Measurements from ENCODE around the gene CACNA1G. TPM values are rescaled to one million over a fixed set of nuclear protein-coding genes. Genes with fewer than 3 reads are reported as not detected.

CACNA1G gene
- total RNA-seq: 0.07 TPM in 1 of 2 replicates, not detected in the other

DNA sequence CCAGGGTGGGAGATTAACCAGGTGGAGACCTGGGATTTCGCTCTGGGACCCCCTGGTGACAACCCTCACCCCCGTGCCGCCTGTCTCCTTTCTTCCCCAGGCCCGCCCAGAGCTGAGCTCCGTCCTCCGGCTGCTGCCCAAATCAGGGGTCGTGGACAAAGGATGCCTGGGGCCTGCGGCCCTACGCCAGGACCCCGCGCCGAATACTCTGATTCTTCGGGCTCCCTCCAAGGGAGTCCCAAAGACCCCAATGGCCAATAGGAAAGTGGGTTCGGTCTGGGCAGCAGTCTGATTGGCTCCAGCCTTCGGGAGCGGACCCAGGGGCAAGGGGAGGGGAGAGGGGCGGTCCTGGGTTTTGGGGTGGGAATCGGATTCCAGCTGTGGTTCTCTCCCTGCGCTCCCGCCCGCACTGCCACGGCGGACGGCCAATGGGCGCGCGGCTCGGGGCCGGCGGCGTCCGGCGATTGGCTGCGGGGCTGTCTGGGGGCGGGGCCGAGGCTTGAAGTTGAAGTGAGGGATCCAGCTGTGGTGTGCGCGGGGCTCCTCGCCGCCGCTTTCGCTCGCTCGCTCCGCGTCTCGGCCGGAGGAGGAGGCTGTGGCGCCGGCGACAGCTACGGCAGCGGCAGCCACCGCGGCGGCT is at the start of gene CACNA1G:
Gene CACNA1G, plus strand, starts transcription at position 531 of the 640 bp plus-strand sequence. CDS start 745 bp downstream, outside the sequence.
- H3K27me3 Mint-ChIP-seq: peaks cover 63% of the 10 kb centered on the region
- H3K4me1 Mint-ChIP-seq: peaks cover 14% of the 10 kb centered on the region
- intact Hi-C loops (cut with micrococcal nuclease): loop anchor here (2.0 to 5.0 kb wide), 2 partner anchors 14 to 307 kb away; partner anchors contain the start of genes SPATA20 and TOB1

DNA sequence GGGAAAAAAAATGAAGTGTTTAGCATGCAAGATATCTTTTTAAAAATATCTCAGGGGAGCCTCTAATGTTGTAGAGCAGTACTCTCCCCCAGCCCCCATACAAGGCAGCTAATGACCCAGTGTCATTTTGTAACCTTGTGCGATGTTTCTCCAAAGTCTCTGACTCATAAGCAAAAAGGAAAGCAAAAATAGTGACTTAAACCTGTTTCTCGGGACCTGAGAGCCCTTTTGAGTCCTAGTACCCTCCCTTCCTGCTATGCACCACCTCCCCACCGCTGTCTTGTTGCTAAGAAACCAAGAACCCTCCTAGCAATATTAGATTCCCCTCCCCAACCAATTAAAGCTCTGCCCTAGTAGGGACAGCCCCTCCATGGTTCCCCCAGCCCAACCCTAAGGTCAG is 49.5 kb upstream of the CACNA1G start:
- H3K27ac Mint-ChIP-seq: peak overlapping the region; percentile 87
- peak; percentile 91 for DNase-seq
- peak overlapping the region; percentile 46 for H3K4me3 Mint-ChIP-seq
- H3K9me3 Mint-ChIP-seq: no peaks in the 10 kb centered on the region
- intact Hi-C loops (cut with micrococcal nuclease): loop anchor here (2.0 kb wide), 1 partner anchor 32 kb away; no protein-coding TSS in a partner anchor
- H3K4me1 Mint-ChIP-seq: peaks cover 34% of the 10 kb centered on the region
- no peaks in the 10 kb centered on the region for H3K27me3 Mint-ChIP-seq
- H3K36me3 Mint-ChIP-seq (ENCODE audit: low read depth): no peaks in the 10 kb centered on the region

More for the DNA sequence above, at the start of gene CACNA1G:
- Mint-ChIP-seq H3K36me3 (ENCODE audit: low read depth) (no peaks in the 10 kb centered on the region), H3K27ac (no peak within 1 kb of the TSS), H3K4me3 (peak within 1 kb of the TSS; percentile 80), H3K9me3 (no peaks in the 10 kb centered on the region)
- peak; percentile 97 for DNase-seq

DNA sequence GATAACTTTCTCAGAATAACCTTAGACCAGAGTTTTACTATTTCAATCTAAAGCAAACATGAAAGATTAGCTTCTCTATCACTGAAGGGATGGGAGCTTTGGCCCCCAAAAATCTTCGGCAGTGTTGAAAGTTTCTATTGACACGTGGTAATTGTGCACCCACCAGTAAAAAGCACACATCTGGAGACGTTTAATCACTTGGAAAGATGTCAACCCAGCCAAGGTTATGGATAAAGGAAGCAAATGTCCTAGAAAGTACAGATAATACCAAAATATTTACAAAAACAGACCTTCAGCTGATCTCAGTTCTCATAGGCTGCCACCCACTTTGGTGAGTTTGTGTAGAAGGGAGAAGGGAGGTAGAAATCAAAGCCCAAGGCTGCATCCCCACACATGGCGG is 47.0 kb upstream of the CACNA1G start:
- Mint-ChIP-seq H3K36me3 (ENCODE audit: low read depth) (no peaks in the 10 kb centered on the region), H3K4me1 (peaks cover 35% of the 10 kb centered on the region), H3K4me3 (no peak overlapping the region), H3K9me3 (no peaks in the 10 kb centered on the region), H3K27ac (no peak overlapping the region), H3K27me3 (no peaks in the 10 kb centered on the region)
- intact Hi-C loops (cut with micrococcal nuclease): no loop called here
- DNase-seq: no peak

DNA sequence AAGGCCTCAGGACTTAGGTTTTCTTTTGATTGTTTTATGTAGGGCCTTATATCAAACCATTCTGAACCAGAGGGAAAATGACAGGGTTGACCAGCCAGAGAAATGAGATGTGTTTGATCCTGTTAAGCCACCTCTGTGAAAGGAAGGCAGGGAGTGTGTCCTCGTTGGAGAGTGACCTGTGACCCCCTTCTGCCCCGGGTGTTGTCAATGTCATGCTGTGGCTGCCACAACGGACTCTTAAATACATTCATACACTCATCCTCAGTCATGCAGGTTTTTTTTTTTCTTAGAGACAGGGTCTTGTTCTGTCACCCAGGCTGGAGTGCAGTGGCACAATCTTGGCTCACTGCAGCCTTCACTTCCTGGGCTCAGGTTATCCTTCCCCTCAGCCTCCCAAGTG is 46.1 kb upstream of the CACNA1G start:
- H3K27me3 Mint-ChIP-seq: no peaks in the 10 kb centered on the region

DNA sequence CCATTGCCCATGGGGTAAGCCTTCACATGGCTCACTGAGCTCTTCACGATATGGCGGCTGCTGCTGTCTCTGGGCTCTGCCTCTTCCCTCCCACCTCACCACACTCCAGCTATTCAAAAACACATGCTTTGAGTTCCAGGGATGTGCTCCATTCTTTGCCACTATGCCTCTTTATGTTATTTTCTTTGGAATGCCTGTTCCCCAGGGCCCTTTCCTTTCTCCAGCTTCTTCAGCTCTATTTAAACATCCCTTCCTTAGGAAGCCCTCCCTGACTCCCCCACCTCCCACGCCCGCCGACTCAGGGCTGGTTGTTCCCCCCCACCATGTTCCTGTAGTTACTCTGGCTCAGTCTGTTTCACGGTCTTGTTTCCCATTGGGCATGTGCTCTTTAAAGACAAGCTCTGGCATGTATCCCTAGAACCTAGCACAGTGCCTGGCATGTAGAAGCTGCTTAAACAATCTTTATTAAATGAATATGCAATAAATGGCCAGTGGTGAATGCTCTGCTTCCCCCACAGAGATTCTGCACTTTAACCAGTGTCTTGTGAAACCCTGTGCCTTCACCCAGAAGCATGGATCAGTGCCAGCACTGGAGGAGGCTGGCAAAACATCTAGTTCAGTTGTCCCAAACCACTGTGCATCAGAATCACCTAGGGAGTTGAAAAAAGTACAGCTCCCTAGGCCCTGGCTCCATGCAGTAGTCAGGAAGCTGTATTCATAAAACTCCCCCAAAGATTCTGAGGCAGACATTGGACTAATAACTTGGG is 45.4 kb upstream of the CACNA1G start:
- intact Hi-C loops (cut with micrococcal nuclease): no loop called here
- Mint-ChIP-seq H3K36me3 (ENCODE audit: low read depth) (no peaks in the 10 kb centered on the region), H3K9me3 (no peaks in the 10 kb centered on the region), H3K4me1 (peaks cover 22% of the 10 kb centered on the region), H3K27me3 (no peaks in the 10 kb centered on the region), H3K4me3 (no peak overlapping the region), H3K27ac (no peak overlapping the region)
- DNase-seq: no peak

More for the DNA sequence above, 46.1 kb upstream of the CACNA1G start:
- Mint-ChIP-seq H3K9me3 (no peaks in the 10 kb centered on the region), H3K4me3 (no peak overlapping the region), H3K36me3 (ENCODE audit: low read depth) (no peaks in the 10 kb centered on the region), H3K4me1 (peaks cover 27% of the 10 kb centered on the region), H3K27ac (no peak overlapping the region)
- intact Hi-C loops (cut with micrococcal nuclease): no loop called here
- DNase-seq: no peak

DNA sequence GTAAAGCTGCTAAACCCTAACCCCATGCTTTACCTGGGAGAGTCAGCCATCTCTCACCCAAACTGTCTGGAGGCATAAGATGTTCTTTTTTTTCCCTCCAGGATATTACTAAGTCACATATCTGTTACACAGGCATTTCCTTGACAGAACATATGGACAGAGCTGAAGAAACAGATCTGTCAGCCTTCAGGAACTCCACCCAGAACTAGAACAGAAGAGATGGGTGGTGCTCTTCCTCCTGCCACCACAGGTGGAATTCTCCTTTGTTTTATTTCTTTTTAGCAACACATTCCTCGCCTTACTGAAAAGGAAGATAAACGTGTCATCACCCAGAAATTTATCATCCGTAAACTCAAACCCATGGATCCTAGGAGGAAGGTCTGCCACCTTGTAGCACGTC is 43.5 kb upstream of the CACNA1G start:
- DNase-seq: no peak
- H3K27ac Mint-ChIP-seq: no peak overlapping the region
- no peaks in the 10 kb centered on the region for H3K27me3 Mint-ChIP-seq
- no peaks in the 10 kb centered on the region for H3K9me3 Mint-ChIP-seq
- H3K4me3 Mint-ChIP-seq: no peak overlapping the region
- H3K4me1 Mint-ChIP-seq: peaks cover 11% of the 10 kb centered on the region
- no peaks in the 10 kb centered on the region for H3K36me3 Mint-ChIP-seq (ENCODE audit: low read depth)
- intact Hi-C loops (cut with micrococcal nuclease): no loop called here

DNA sequence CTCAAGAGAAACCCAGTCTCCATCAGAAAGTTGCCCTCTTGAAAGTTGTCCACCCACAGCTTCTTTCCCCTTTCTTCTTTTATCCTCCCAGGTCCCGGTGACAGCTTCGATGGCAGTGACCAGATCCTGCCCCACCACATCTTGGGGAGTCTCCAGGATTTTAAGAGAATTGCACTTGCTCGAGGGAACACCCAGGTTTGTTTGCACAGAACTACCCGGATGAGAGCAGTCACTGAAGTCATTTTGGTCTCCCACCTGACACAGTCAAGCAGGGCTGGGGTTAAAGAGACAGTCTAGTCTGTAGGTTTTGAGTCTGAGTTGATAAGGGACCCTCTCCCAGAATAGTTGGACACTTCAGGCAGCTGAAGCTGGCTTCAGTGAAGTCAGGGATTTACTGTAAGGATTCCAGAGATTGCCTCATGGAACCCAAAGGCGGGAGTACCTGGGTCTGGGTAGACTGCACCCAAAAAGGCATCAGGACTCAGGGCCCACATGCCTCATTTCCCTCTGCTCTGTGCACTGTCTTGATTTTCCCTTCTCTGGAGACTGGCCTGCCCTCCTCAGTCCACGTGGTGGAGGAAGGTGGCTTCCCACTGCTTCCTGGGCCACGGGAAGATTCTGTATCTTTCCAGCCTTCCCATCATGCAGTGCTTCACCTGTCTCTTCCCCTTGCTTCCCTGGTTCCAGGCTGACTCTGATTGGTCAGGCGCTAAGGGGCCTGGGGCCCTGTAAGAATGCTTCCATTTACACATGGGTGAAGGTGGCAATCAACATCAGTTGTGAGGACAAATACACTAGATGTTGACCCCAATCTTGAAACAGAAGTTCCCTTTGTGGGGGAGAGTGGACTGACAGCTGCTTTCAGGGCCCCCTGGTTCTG is 42.8 kb upstream of the CACNA1G start:
- Mint-ChIP-seq H3K9me3 (no peaks in the 10 kb centered on the region), H3K4me1 (peaks cover 7% of the 10 kb centered on the region), H3K36me3 (ENCODE audit: low read depth) (no peaks in the 10 kb centered on the region), H3K4me3 (no peak overlapping the region), H3K27ac (no peak overlapping the region), H3K27me3 (no peaks in the 10 kb centered on the region)
- intact Hi-C loops (cut with micrococcal nuclease): no loop called here
- DNase-seq: no peak

DNA sequence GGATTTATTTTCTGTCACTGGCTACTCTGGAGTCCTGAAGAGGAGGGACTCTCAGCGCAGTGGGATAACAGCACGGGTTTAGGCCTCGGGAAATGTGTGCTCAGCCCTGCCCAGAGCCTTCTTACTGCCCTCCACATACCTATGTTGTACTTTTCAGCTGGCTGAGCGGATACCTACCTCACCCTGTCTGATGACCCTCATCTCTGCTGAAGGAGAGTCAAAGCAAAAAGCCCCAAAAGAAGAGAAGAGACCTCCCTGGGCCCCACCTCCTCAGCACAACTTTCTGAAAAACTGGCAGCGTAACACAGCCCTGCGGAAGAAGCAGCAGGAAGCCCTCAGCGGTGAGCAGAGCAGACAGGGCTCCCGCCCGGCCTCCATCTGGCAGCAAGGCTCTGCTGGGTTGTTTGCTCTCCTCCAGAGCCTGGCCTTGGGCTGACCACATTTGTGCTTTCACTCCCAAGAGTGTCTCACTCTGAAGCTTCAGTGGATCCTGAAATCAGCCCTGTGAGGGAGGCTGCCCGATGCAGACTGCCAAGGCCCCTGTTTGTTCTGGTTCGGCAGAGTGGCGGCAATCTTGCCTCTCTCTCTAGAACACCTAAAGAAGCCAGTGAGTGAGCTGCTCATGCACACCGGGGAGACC is 42.0 kb upstream of the CACNA1G start:
- peaks cover 7% of the 10 kb centered on the region for H3K4me1 Mint-ChIP-seq
- no peak for DNase-seq
- H3K9me3 Mint-ChIP-seq: no peaks in the 10 kb centered on the region
- H3K36me3 Mint-ChIP-seq (ENCODE audit: low read depth): no peaks in the 10 kb centered on the region
- no peak overlapping the region for H3K4me3 Mint-ChIP-seq
- intact Hi-C loops (cut with micrococcal nuclease): no loop called here
- no peak overlapping the region for H3K27ac Mint-ChIP-seq
- H3K27me3 Mint-ChIP-seq: no peaks in the 10 kb centered on the region

DNA sequence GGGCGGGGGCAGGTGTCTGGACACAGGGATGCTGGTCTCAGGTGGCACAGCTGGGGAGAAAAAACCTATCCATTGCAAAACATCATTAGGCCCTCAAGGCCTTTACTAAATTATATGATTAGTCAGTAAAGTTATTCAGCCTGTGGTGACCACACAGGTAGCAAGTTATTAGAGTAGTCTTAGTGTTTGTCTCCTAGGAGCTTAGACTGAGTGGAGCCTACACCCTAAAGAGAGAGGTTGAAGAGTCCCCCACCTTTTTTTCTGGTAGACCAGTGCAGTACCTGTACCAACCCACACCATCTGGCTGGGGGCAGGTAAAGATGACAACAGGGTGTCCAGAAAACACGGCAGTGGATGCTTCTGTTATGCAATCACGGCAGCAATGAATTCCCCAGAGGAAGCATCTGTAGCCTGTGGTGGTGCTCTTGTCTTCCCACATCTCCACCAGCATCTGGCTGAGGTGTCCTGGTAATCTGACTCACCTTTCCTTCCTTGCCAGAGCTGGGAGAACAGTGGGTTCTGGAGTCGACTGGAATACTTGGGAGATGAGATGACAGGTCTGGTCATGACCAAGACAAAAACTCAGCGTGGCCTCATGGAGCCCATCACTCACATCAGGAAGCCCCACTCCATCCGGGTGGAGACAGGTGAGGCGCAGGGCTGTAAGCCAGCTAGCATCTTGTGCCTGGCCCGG is 41.2 kb upstream of the CACNA1G start:
- Mint-ChIP-seq H3K36me3 (ENCODE audit: low read depth) (no peaks in the 10 kb centered on the region), H3K9me3 (no peaks in the 10 kb centered on the region), H3K4me3 (no peak overlapping the region), H3K27ac (no peak overlapping the region), H3K27me3 (no peaks in the 10 kb centered on the region), H3K4me1 (peaks cover 7% of the 10 kb centered on the region)
- intact Hi-C loops (cut with micrococcal nuclease): no loop called here
- DNase-seq: no peak

DNA sequence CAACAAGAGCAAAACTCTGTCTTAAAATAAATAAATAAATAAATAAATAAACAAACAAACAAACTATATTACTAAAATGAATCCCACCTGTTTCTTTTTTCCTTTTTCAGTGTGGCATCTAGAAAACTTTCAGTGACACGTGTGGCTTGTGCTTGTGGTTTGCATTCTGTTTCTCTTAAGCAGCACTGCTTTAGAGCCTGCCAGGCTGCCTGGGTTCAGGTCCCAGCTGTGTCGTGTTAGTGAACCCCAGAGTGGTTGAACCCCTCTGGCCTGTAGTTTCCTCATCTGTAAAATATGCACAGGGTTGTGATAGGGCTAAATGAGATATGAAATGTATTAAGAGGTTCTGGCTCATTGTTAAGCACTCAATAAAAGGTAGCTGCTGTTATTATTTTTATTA is 40.0 kb upstream of the CACNA1G start:
- intact Hi-C loops (cut with micrococcal nuclease): no loop called here
- Mint-ChIP-seq H3K4me3 (no peak overlapping the region), H3K27ac (no peak overlapping the region), H3K4me1 (peaks cover 7% of the 10 kb centered on the region), H3K9me3 (no peaks in the 10 kb centered on the region), H3K27me3 (no peaks in the 10 kb centered on the region), H3K36me3 (ENCODE audit: low read depth) (no peaks in the 10 kb centered on the region)
- DNase-seq: no peak

DNA sequence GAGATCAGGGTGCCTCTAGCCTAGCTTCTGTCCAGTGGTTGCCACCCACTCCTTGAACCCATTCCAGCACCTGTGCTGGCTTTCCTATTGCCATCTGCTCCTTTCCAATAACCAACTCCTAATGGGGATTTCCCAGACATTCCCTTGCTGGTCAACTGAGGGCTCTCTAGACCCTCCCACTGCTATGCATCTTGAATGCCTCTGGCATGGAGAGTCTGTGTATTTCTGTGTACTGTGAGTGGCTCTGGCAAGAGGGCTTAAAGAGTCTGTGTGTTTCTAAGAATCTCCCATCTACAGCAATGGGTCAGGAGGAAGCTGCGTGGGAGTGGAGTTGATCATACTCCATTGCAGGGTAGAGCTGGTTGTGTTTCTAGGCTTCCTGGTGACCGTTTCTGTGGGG is 39.0 kb upstream of the CACNA1G start:
- H3K4me1 Mint-ChIP-seq: peaks cover 7% of the 10 kb centered on the region
- H3K9me3 Mint-ChIP-seq: no peaks in the 10 kb centered on the region
- no peak for DNase-seq
- no peak overlapping the region for H3K4me3 Mint-ChIP-seq
- H3K27me3 Mint-ChIP-seq: no peaks in the 10 kb centered on the region
- H3K36me3 Mint-ChIP-seq (ENCODE audit: low read depth): no peaks in the 10 kb centered on the region
- intact Hi-C loops (cut with micrococcal nuclease): no loop called here
- H3K27ac Mint-ChIP-seq: no peak overlapping the region

DNA sequence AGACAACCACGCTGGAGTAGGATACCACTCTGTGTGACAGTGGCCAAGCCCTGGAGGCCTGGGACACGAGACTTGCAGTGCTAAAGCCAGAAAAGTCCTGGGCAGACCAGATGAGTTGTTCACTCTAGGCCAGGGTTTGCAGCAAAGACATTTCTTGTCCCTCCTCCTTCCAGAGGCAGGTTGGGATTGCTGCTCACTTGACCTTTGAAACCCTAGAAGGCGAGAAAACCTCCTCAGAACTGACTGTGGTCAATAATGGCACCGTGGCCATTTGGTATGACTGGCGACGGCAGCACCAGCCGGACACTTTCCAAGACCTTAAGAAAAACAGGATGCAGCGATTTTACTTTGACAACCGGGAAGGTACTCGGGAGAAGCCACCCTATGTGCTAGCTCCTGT is 37.7 kb upstream of the CACNA1G start:
- Mint-ChIP-seq H3K4me1 (peaks cover 2% of the 10 kb centered on the region), H3K9me3 (no peaks in the 10 kb centered on the region), H3K27ac (no peak overlapping the region), H3K27me3 (no peaks in the 10 kb centered on the region), H3K36me3 (ENCODE audit: low read depth) (no peaks in the 10 kb centered on the region), H3K4me3 (no peak overlapping the region)
- intact Hi-C loops (cut with micrococcal nuclease): no loop called here
- no peak for DNase-seq

DNA sequence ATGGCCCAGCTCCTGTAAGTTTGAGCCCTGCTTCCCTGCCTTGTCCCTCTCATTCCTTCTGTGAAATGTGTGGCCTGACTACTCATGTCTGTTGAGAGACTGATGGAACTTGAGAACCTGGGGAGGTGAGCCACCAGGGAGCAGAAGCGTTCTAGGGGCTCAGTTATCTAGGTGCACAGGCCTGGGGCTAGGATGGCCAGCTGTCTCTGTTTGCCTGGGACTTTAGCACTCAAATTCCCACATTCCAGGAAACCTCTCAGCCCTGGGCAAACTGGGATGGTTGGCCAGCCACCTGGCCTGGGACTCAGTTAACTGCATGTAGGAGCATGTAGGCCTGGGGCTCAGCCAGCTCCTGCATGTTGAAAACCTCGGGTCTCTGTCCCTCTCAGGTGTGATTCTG is 37.3 kb upstream of the CACNA1G start:
- Mint-ChIP-seq H3K27me3 (no peaks in the 10 kb centered on the region), H3K27ac (no peak overlapping the region), H3K4me3 (no peak overlapping the region), H3K36me3 (ENCODE audit: low read depth) (no peaks in the 10 kb centered on the region), H3K9me3 (no peaks in the 10 kb centered on the region), H3K4me1 (peaks cover 2% of the 10 kb centered on the region)
- intact Hi-C loops (cut with micrococcal nuclease): no loop called here
- DNase-seq: no peak
